ENCODE measurements around the gene MVB12B.

Gene MVB12B

DNA sequence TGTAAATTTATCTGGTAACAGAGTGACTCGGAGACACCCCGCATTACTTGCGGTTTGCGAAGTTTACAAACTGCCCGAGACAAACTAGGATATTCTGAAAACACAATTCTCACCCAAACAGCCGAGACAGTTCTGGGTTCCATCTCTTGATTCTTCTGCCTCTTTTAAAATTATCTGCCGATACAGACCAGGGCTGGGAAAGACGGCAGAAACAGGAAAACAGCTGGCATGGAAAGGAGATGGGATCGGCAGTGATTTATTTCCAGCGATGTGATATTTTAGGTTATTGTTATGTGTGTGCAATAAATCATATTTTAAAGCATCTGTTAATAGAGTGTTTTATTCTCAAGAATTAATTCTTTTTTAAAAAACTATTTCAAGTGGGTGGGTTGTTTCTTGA, 193.8 kb downstream of the MVB12B start:
- no peak for DNase-seq (ENCODE audit: low read depth in 2 of 2)

DNA sequence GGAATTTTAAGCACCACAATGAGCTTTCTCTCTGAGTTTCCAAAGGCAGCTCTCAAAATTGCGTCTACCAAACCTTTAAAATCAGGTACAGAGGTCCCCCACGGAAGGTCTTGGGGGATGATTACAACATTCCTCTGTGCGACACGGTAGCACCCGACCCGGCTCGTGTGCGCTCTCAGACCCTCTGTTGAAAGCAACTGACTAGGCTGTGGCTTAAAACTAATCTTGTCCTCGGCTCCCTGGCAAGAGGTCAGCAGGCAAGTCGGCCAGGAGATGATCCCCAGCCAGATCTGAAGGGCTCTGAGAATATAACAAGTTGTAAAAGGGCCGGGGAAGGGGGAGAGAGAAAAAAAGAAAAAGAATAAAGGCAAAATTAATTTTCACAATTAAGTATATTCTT, 194.5 kb downstream of the MVB12B start:
- no peak for DNase-seq (ENCODE audit: low read depth in 2 of 2)

DNA sequence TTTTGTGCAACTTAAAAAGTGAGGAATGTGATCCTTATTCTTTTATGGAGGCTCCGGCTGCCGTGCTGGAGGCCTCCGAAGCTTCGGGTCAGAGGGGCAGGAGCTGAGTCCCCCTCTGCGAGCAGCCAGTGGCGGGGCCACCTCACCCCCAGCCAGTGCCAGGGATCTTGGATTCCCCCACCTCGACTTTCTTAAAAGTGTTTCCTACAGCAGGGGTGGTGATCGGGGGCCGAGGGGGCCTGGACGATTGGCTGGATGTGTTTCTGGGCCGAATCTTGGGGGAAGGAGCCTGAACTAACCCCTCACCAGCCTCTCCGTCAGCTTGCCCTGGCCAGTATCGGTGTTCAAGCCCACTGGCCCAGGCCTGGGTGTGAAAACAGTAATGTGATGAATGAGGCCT, 194.9 kb downstream of the MVB12B start:
- DNase-seq (ENCODE audit: low read depth in 2 of 2), result no peak

DNA sequence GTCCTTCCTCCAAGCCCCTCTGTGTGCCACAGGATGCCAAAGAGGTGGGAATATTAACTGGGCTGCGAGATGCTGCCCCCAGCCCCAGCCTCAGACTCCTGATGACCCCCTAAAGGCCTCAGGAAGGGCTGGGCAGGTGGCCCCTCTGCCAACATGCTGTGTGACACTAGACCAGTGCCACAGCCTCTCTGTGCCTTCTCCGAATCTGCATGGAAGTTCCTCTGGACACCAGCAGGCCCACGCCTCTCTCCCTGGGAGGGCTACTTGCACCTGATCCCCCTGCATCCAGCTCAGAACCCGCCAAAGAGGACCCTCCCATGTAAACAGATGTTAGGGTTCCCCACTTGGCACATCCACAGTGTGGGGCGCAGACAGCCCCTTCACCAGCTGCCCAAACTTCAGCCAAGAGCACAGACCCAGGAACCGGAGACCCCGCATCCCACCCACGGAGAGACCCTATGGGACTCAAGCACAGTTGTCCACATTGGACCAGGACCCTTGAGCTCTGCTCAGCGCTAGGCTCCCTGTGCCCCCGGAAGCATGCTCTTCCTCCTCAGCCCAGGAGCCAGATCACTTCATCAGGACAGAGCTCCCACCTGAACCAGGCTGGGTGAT, 195.5 kb downstream of the MVB12B start:
- no peak for DNase-seq (ENCODE audit: low read depth in 2 of 2)

DNA sequence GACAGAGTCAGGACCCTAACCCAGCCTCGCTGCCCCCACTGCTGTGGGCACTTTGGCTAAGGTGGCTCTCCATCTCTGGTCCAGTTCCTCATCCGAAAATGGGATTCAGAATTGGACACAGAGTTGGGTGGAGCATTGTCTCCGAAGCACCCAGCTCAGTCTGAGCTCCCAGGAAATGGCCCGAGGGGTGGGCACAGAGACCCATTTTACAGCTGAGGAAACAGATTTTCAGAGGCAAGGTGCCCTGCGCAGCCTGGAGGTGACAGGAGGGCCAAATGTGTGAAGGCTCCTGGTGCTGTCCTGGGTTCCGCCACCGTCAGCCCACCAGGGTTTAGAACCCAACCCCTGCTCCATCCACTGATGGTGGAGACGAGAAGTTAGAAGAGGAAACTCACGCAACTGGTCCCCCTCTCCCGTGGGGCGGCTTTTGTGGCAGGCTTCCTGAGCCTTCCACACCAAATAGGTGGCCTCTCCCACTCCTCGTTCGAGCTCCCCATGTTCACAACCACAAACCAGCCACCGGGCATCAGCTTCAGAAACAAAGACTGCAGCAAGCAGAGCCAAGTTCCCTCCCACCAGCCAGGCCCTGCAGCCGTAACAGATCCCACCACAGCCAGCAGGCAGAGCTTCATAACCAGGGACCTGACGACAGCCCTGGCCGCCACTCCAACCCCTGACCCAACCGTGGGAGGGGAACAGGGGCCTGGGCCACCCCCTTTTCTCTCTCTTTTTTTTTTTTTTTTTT, 196.2 kb downstream of the MVB12B start:
- DNase-seq (ENCODE audit: low read depth in 2 of 2), result no peak

DNA sequence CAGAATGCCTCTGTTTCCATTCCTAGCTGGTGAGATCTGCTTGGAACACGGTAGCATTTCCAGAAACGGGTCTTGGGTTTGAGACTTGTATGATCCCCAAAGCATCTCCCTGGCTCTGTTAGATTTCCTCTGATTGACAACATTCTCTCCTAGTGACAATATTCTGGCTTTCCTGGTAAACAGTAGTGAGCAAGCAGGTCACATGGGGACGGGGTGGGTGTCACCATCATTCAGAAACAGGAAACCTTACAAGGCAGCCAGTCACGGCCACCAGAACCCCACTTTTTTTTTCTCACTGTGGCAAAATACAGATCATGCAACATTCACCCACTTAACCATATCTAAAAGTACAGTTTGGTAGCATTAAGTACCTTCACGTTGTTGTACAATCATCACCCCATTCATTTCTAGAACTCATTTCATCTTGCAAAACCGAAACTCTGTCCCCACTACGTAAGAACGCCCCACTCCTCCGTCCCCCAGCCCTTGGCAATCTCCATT, 197.0 kb downstream of the MVB12B start:
- no peak for DNase-seq (ENCODE audit: low read depth in 2 of 2)

DNA sequence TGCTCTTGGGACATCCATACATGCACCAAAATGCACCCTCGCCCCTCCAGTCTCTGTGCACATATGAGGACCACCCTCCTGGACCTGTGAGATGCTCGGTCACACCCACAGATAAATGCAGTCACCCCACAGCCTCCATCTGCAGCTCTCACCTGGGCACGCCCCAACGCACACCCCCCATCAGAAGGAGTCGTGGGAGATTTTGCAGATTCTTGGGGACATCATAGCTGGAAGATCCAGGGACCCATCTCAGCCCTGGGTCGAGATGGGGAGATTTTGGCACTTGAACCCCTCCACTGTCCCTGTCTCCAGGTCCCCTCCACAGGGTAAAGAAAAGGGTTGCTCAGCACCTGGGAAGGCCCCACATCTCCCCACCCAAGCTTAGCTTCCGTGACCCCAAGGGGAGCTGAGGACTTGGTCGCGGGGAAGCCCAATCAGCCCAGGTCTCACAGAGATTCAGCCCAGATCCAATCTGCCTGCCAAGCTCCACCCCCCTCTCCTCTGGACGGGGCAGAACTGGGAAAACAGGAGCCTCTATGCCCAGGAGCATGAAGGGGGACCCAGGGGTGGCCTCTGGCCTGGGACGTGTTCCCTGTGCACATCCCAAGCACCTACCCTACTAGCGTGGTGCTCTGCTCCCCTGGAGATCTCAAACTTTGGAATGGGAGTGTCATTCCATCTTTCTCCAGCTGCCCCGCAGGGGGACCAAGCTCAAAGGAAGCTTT, 197.9 kb downstream of the MVB12B start:
- DNase-seq (ENCODE audit: low read depth in 2 of 2), result no peak

DNA sequence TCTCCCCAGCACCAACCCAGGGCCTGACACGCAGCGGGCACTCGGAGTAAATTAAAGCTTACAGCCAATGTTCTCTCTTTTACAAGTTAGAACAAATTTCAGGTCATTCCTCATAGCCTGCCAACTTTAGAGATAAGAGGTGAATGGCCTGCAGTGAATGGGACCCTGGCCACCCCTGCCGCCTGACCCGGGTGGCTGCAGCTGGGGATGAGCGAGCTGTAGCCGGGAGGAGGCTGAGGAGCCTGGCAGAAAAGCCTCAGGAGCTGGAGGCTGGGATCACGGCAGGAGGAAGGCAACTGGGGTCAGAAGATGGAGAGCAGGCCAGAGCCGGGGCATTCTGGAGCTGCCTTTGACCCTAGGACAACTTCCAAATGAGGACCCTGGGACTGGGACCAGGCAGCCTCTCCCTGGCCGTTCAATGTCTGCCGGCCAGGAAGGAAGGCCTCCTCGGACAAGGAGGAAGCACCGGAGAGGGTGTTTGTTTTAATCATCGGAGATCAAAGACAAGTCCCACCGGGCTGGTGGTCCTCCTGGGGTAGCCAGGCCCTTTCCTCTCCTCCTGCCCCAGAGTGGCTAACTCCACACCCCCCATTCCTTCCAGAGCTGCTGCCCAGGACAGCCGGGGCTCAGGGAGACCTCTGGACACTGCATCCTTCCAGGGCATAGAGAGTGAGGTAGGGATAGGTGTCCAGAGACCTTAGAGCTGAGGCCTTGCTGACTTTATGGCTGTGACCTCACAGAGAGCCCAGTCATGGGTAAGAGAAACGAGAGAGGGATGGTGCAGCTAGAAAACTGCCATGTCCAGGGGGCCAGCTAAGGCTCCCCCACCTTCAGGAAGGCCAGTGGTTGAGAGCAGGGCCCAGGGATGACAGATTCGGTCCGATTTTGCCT, 199.8 kb downstream of the MVB12B start:
- no peak for DNase-seq (ENCODE audit: low read depth in 2 of 2)

DNA sequence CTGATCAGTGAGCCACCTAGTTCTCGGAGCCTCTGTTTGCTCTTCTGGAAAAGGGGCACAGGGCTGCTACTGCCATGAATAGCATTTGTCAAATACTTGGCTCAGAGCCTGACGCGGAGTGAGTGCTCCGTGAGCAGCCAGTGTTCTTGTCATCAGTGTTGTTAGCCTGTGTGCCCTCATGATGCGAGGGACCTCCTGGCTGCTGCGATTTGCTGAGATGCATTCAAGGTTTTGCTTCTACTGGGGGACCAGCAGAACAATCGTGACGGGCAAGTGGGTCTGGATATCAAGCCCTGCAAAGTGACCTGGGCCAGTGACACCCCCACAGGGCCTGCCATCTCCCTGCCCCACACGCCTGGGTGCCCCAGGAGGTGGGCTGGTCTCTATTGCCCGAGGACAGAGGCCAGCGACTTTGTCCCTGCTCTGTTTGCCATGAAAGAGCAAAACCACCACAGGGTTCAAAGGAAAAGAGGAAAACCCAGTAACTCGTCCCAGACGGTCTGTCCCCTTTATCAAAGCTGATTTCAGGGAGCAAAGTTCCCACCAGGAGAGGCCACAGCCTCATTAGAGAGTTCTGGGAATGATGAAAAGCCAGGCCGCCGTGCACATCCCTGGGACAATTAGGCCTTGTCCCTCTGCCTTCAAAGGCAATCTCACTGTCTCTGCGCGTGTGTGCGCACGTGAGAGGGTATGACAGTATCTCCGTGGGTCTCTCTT, 200.6 kb downstream of the MVB12B start:
- no peak for DNase-seq (ENCODE audit: low read depth in 2 of 2)

DNA sequence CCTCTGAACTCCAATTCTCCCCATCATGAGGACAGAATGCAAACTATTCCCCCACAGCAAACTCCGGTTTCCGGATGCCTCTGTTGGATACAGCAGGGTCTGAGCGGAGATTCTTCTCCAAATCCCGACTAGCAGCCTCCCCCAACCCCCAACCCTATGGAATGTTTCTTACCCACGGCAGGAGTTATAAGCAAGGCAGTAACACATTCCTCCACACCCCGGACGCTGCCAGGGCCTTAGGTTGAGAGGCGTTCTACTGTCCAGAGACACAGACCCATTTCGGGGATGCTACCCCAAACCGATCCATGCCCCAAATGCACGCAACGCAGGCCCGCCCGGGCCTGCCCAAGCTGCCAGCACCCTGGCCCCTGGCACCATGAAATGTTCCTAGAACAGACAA, 201.5 kb downstream of the MVB12B start:
- no peak for DNase-seq (ENCODE audit: low read depth in 2 of 2)

DNA sequence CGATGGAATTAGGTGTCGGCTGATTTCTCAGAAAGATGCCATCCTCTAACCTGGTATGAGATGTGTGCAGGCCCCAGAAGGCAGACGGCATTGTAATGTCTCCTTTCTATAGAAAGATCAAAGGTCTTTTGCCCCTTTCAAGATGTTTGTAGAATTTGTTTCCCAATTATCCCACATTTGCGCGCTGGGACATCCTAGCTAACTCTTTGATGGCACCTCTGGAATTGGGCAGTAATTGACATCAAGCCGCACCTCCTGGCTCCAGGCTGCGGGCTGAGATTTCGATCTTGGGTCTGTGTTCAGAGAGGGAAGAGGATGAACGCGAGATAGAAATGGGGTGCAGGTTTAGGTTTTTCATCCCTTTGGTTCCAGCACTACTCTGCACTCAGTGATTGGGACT, 202.3 kb downstream of the MVB12B start:
- DNase-seq (ENCODE audit: low read depth in 2 of 2), result no peak

DNA sequence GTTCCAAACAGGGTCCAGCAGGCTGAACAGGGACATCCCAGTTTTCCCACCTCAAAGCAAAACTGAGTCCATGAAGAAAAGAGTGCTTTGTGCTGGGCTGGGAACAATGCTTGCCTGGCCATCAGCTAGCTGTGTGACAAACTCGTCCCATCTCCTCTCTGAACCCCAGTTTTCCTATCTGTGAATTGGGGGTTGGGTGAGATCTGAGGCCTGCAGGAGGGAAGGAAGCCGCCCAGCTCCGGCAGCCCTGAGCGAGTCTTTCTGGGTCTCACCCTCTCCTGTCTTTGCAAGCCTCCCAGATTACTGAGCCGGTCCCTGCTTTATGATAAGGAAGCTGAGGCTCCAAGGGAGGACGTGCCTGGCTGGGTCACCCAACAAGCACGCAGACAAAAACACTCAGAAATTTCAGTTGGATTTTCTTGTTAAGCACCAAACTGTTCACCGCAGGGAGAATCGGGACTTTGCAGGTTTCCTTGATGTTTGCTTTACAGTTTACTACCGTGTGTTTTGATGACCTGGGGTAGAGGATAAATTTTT, 204.5 kb downstream of the MVB12B start:
- no peak for DNase-seq (ENCODE audit: low read depth in 2 of 2)

DNA sequence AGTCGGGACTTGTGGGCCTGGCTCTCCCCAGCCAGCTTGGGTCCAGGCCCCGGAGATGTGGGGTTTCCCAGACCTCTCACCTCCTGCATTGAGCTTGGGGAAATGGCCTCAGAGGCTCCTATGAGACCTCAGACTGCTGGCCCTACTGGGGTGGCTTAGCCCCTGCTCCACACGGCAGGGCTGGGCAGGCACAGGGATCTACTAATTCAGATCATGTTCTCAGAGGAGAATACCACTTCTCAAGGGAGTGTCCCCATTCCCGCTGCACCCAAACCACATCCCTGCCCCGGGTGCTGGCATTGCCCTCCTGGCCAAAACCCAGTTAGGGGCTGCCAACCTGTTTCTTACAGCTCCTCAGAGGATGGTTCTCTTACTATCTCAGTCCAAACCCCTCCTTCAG, 205.0 kb downstream of the MVB12B start:
- no peak for DNase-seq (ENCODE audit: low read depth in 2 of 2)

DNA sequence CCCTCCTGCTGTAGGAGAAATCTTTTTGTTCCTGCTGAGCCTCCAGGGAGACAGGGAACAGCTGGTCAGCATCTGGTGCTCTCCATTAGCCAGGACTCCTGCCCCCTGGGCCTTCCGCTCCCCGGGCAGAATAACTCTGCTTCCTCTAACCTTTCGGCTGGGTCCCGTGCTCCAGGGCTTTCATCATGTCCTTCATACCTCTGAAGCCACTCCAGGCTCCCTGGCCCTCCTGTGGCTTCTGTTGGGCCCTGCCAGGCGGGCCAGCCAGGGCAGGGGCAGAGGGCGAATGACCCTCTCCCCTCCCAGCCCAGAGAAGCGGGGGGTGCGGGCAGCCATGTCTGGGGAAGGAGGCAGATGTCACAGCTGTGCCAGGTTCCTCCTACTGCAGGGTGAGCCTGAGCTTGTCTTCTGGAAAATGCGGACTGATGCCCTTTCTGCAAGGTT, 205.4 kb downstream of the MVB12B start:
- DNase-seq (ENCODE audit: low read depth in 2 of 2), result no peak

DNA sequence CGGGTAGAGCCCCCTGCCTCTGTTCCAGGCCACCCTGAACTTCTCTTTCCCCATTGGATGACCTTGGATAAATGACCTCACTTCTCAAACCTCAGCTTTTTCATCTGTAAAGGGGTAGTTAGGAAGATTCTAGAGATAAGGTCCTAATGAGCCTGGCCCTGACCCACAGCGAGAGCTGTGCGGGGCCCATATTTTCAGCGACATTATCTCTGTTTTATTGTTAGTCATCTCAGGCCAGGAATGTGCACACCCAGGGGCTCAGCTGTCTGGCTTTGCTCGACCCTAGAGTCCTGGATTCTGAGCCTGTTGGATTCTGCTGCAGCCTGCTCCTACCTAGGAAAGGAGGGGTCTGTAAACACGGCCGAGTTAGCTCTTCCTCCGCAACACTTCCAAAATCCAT, 205.9 kb downstream of the MVB12B start:
- no peak for DNase-seq (ENCODE audit: low read depth in 2 of 2)

DNA sequence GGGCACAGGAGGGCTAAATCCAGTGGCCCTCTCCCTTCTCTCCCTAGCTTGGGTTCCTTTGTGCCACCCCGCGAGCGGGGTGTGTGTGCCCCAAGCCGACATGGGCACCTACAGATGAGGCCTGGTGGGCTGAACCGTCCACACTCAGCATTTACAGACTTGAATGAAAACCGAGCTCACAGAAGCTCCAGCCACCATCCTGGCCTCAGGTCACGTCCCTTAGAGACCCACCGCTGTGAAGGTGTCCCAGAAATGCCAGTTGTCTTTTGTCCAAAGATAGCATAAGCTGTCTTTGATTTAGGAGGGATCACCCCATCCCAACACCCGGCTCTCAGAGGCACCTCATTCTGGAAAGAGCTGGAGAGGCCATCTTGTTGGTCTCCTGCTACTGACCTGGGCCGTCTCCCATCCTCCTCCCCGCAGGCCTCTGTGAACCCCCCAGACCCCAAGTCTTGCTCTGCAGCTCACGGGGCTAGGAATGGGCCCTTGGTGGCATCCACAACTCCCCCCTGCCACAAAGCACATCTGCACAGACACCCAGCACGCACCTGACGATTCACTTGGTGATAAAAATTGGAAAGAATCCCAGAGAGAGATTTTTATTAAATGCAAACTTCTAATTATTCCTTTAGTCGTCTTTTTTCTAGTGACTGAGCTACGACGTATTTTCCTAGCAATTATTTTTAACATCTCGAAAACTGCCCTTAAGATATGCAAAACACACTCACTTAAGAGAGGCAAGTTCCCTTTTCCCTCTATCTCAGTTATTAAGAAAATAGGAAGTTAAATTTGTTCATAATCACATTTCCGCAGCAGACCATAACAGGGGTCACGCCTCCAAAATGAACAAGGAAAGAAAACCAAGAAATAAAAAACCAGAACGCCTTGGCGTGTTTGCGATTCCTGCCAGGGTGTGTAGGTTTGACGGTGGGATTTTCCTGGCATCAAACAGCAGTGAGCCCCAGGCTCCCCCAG, 206.6 kb downstream of the MVB12B start:
- no peak for DNase-seq (ENCODE audit: low read depth in 2 of 2)

DNA sequence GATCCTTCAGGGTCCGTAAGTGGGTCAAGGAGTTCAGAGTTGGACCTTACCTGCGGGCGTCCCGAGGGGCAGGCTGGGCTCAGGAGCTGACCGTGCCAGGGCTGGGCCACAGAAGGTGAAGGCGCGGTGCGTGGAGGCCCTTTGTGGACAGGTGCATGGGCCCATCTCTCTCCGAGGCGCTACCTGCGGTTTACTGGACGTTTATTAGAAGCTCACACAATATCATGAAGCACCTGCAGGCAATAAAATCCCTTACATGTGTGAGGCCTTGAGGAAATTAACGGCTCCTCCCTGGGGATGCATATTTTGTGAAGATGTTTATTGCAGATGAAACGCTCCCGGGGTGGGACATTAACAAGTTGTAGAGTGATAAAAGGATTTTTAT, 207.3 kb downstream of the MVB12B start:
- DNase-seq (ENCODE audit: low read depth in 2 of 2), result no peak

DNA sequence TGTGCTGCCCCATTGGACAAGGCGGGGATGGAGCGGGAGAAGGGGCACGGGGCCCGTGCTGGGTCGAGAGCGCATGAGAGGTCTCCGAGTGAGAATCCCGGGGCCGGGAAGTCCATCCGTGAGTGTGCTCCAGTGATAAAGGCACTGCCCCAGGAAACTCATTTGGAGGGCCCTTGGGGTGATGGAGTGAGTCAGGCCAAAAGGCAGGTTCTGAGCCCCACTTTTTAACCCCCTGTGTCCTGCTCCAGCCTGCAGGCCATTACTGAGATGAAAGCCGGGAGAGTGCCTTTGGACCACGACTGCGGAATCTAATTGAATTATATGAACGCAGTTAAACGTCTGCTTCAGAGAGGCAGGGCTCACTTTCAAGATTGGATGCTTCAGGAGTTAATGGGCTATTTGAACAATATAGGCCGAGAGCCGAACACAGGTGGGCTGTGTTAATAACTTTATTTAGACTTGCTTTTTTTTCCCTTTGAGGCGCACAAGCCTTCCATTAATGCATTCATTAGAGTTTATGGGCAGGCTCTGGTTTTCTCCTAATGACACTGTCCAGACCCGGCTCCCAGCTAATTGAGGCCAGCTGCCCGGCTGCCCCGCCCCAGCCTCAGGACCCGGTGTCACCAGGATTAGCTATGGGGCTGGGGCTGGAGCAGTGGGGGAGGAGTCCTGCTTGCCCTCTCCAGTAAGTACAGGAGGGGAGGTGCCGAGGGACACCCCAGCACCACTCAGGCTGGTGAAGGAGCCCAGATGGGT, 208.0 kb downstream of the MVB12B start:
- no peak for DNase-seq (ENCODE audit: low read depth in 2 of 2)

DNA sequence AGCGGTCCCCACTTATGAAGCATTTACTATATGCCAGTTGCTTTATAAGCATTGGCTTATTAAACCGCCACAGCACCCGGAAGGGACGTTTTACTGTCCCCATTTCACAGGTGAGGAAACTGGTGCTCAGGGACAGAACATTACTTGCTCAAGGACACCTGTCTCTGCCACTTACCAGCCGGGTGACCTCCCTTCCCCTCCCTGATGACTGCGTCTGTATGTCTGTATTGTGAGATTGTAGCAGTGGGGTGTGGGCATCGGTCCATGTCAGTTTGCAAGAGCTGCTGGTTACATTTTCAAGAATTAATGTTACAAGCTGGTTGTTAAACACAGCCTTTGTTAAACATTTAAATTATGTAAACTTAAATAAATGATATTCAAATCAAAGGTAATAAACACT, 209.5 kb downstream of the MVB12B start:
- no peak for DNase-seq (ENCODE audit: low read depth in 2 of 2)
